Ishikawa (cell line): ENCODE measurements around the gene RIPK3.
A peak's percentile ranks its signal among the peaks of the same experiment; 100 is the strongest.

Source experiments
- CEBPB ChIP-seq: IDR thresholded peaks from 2 replicates; pipeline ENCODE4 v1.6.1; 2012
- CREB1 ChIP-seq: IDR thresholded peaks from 2 replicates; pipeline ENCODE4 v1.6.1; 2012; ENCODE audit warnings: low read depth
- EGR1 ChIP-seq: IDR thresholded peaks from 2 replicates; pipeline ENCODE4 v1.6.1; 2012
- EP300 ChIP-seq: IDR thresholded peaks from 2 replicates; pipeline ENCODE4 v1.6.1; 2012; ENCODE audit warnings: borderline replicate concordance
- FOXM1 ChIP-seq: IDR thresholded peaks from 2 replicates; pipeline ENCODE4 v1.6.1; 2012; ENCODE audit warnings: low read depth, borderline replicate concordance
- MAX ChIP-seq: IDR thresholded peaks from 2 replicates; pipeline ENCODE4 v1.6.1; 2012
- NFIC ChIP-seq: IDR thresholded peaks from 2 replicates; pipeline ENCODE4 v1.6.1; 2012
- RAD21 ChIP-seq: IDR thresholded peaks from 2 replicates; pipeline ENCODE4 v1.6.1; 2012; ENCODE audit warnings: low read depth
- REST ChIP-seq: IDR thresholded peaks from 2 replicates; pipeline ENCODE4 v1.6.1; 2012; ENCODE audit warnings: low read depth, mild to moderate bottlenecking
- TAF1 ChIP-seq: IDR thresholded peaks from 2 replicates; pipeline ENCODE4 v1.6.1; 2012; ENCODE audit warnings: low read depth, mild to moderate bottlenecking
- TCF12 ChIP-seq: IDR thresholded peaks from 2 replicates; pipeline ENCODE4 v1.6.1; 2012; ENCODE audit warnings: low read depth
- TEAD4 ChIP-seq: IDR thresholded peaks from 2 replicates; pipeline ENCODE4 v1.6.1; 2012
- USF1 ChIP-seq: IDR thresholded peaks from 2 replicates; pipeline ENCODE4 v1.6.1; 2012
- YY1 ChIP-seq: IDR thresholded peaks from 2 replicates; pipeline ENCODE4 v1.6.1; 2012; ENCODE audit warnings: low read depth
- ZBTB7A ChIP-seq: IDR thresholded peaks from 2 replicates; pipeline ENCODE4 v1.6.1; 2012; ENCODE audit warnings: low read depth

The RIPK3 gene

GRCh38 chr14:24307575-24308341 lies 32.0 kb downstream of the RIPK3 start, which contains the start of gene CIDEB:
Gene CIDEB, minus strand, starts transcription at chr14:24307977. Its CDS starts 119 bp downstream, at chr14:24307858.
- no peak for TF ChIP-seq CREB1
- no peak for TF ChIP-seq ZBTB7A
- TF ChIP-seq RAD21 = peak; percentile 53
- TF ChIP-seq REST = no peak
- no peak for TF ChIP-seq TEAD4

- no peak for TF ChIP-seq TCF12
- TF ChIP-seq YY1 = no peak
- no peak for TF ChIP-seq EP300
- TF ChIP-seq CEBPB = no peak
- no peak for TF ChIP-seq EGR1
Measured at GRCh38 chr14:24307156-24307574, 32.6 kb downstream of the RIPK3 start.

- TF ChIP-seq NFIC (no peak), MAX (no peak), EGR1 (no peak), USF1 (no peak), CEBPB (no peak), TEAD4 (no peak), RAD21 (no peak), EP300 (no peak), REST (no peak), TAF1 (no peak), TCF12 (no peak), FOXM1 (no peak), YY1 (no peak)
Measured at GRCh38 chr14:24304019-24304387, 35.8 kb downstream of the RIPK3 start.

- no peak for TF ChIP-seq TAF1
- no peak for TF ChIP-seq CEBPB
- TF ChIP-seq CREB1 = no peak
- no peak for TF ChIP-seq TCF12
- no peak for TF ChIP-seq MAX
- TF ChIP-seq RAD21 = no peak
- no peak for TF ChIP-seq USF1
- TF ChIP-seq NFIC = no peak
- no peak for TF ChIP-seq EP300
Measured at GRCh38 chr14:24300326-24300980, 39.3 kb downstream of the RIPK3 start.

- TF ChIP-seq TCF12 = peak; percentile 57
- TF ChIP-seq EGR1 = no peak
- TF ChIP-seq TEAD4 = no peak
- TF ChIP-seq CEBPB = no peak
- TF ChIP-seq RAD21 = no peak
- no peak for TF ChIP-seq NFIC
- no peak for TF ChIP-seq ZBTB7A
- peak; percentile 99 for TF ChIP-seq CREB1
- TF ChIP-seq MAX = peak; percentile 91
- no peak for TF ChIP-seq USF1
- peak; percentile 65 for TF ChIP-seq TAF1
- no peak for TF ChIP-seq YY1
Measured at GRCh38 chr14:24299255-24300191, 40.3 kb downstream of the RIPK3 start, which contains the start of the genes DHRS1 and NOP9. Gene DHRS1, minus strand, starts transcription at chr14:24299780. Its CDS starts 674 bp downstream, at chr14:24299106. Gene NOP9, plus strand, starts transcription at chr14:24299850. Its CDS starts 105 bp downstream, at chr14:24299955.
